ENCODE results near the gene TUG1. TPM values are rescaled to one million over a fixed set of nuclear protein-coding genes. Genes with fewer than 3 reads are reported as not detected.

TUG1 gene
- total RNA-seq, 1 donor from 2014 or later = 83.0 TPM

GRCh38 chr22:30945653-30946052, 23.4 kb upstream of the TUG1 start:
- H3K27me3 Mint-ChIP-seq = no peaks in the 10 kb centered on the region
- peaks cover 78% of the 10 kb centered on the region for H3K36me3 Mint-ChIP-seq (ENCODE audit: low read depth)
- ChIA-PET CTCF (interaction anchor here (2.1 kb wide), 1 partner anchor 139 kb away, joined by 12 read pairs; no protein-coding TSS in a partner anchor), POLR2A (interaction anchor here (1.3 kb wide), 1 partner anchor 24 kb away, joined by 3 read pairs; no protein-coding TSS in a partner anchor)
- H3K9me3 Mint-ChIP-seq = no peaks in the 10 kb centered on the region
- no peak for TF ChIP-seq CTCF (IDR thresholded peaks at IDR 0.05)
- no peak overlapping the region for H3K27ac Mint-ChIP-seq
- DNase-seq (no peak), ATAC-seq (ENCODE audit: low read depth) (no peak)
- no peak overlapping the region for H3K4me3 Mint-ChIP-seq
- H3K4me1 Mint-ChIP-seq = no peaks in the 10 kb centered on the region
- intact Hi-C loops (cut with micrococcal nuclease) = no loop called here

- no peaks in the 10 kb centered on the region for H3K4me1 Mint-ChIP-seq
- intact Hi-C loops (cut with micrococcal nuclease) = no loop called here
- H3K36me3 Mint-ChIP-seq (ENCODE audit: low read depth) = peaks cover 77% of the 10 kb centered on the region
- no peaks in the 10 kb centered on the region for H3K9me3 Mint-ChIP-seq
- TF ChIP-seq CTCF (IDR thresholded peaks at IDR 0.05) = no peak
- no peaks in the 10 kb centered on the region for H3K27me3 Mint-ChIP-seq
- no peak overlapping the region for H3K4me3 Mint-ChIP-seq
- DNase-seq (no peak), ATAC-seq (ENCODE audit: low read depth) (no peak)
- H3K27ac Mint-ChIP-seq = no peak overlapping the region
- ChIA-PET POLR2A (interaction anchor here (1.3 kb wide), 1 partner anchor 23 kb away, joined by 3 read pairs; no protein-coding TSS in a partner anchor), CTCF (interaction anchor here (2.1 kb wide), 1 partner anchor 138 kb away, joined by 12 read pairs; no protein-coding TSS in a partner anchor)
Measured at GRCh38 chr22:30946354-30946753, 22.7 kb upstream of the TUG1 start.

- Mint-ChIP-seq H3K36me3 (ENCODE audit: low read depth) (peaks cover 77% of the 10 kb centered on the region), H3K9me3 (no peaks in the 10 kb centered on the region), H3K4me3 (no peak overlapping the region), H3K4me1 (no peaks in the 10 kb centered on the region), H3K27ac (no peak overlapping the region), H3K27me3 (no peaks in the 10 kb centered on the region)
- intact Hi-C loops (cut with micrococcal nuclease) = no loop called here
- POLR2A ChIA-PET = no interaction called here
- DNase-seq (no peak), ATAC-seq (ENCODE audit: low read depth) (no peak)
- CTCF ChIA-PET = interaction anchor here (2.1 kb wide), 1 partner anchor 138 kb away, joined by 12 read pairs; no protein-coding TSS in a partner anchor
- no peak for TF ChIP-seq CTCF (IDR thresholded peaks at IDR 0.05)
Measured at GRCh38 chr22:30947173-30947815, 21.8 kb upstream of the TUG1 start.

- intact Hi-C loops (cut with micrococcal nuclease) = loop anchor here (1.0 kb wide), 2 partner anchors 137 to 201 kb away; no protein-coding TSS in a partner anchor
- no peak for ATAC-seq (ENCODE audit: low read depth)
Measured at GRCh38 chr22:30947816-30948454, 21.1 kb upstream of the TUG1 start.

More at GRCh38 chr22:30947816-30948454, 21.1 kb upstream of the TUG1 start:
- Mint-ChIP-seq H3K9me3 (no peaks in the 10 kb centered on the region), H3K27ac (no peak overlapping the region), H3K4me3 (no peak overlapping the region), H3K36me3 (ENCODE audit: low read depth) (peaks cover 79% of the 10 kb centered on the region), H3K27me3 (no peaks in the 10 kb centered on the region), H3K4me1 (no peaks in the 10 kb centered on the region)
- no peak for TF ChIP-seq CTCF (IDR thresholded peaks at IDR 0.05)
- POLR2A ChIA-PET = no interaction called here
- CTCF ChIA-PET = interaction anchor here (2.1 kb wide), 1 partner anchor 137 kb away, joined by 12 read pairs; no protein-coding TSS in a partner anchor
- DNase-seq = no peak
